Measurements from ENCODE around the gene ATP4B.

Gene ATP4B

GRCh38 chr13:113651511-113652403 is 6.2 kb downstream of the ATP4B start:
- no peak for DNase-seq (ENCODE audit: low read depth)
- no peak overlapping the region for H3K4me3 ChIP-seq (ENCODE audit: low read depth, low read length)
- no peak for TF ChIP-seq CTCF (IDR thresholded peaks at IDR 0.05; ENCODE audit: control insufficient read depth, extremely low read depth, insufficient read depth)

GRCh38 chr13:113650731-113651148 is 7.3 kb downstream of the ATP4B start:
- no peak for DNase-seq (ENCODE audit: low read depth)
- H3K4me3 ChIP-seq (ENCODE audit: low read depth, low read length), result no peak overlapping the region
- no peak for TF ChIP-seq CTCF (IDR thresholded peaks at IDR 0.05; ENCODE audit: control insufficient read depth, extremely low read depth, insufficient read depth)

- H3K4me3 ChIP-seq (ENCODE audit: low read depth, low read length), result no peak overlapping the region
- no peak for DNase-seq (ENCODE audit: low read depth)
- TF ChIP-seq CTCF (IDR thresholded peaks at IDR 0.05; ENCODE audit: control insufficient read depth, extremely low read depth, insufficient read depth), result no peak
Measured at GRCh38 chr13:113650275-113650674, 7.7 kb downstream of the ATP4B start.

GRCh38 chr13:113649212-113649611 is 8.8 kb downstream of the ATP4B start:
- no peak for DNase-seq (ENCODE audit: low read depth)
- no peak overlapping the region for H3K4me3 ChIP-seq (ENCODE audit: low read depth, low read length)
- no peak for TF ChIP-seq CTCF (IDR thresholded peaks at IDR 0.05; ENCODE audit: control insufficient read depth, extremely low read depth, insufficient read depth)

- no peak overlapping the region for H3K4me3 ChIP-seq (ENCODE audit: low read depth, low read length)
- no peak for TF ChIP-seq CTCF (IDR thresholded peaks at IDR 0.05; ENCODE audit: control insufficient read depth, extremely low read depth, insufficient read depth)
- DNase-seq (ENCODE audit: low read depth), result no peak
Measured at GRCh38 chr13:113648216-113648610, 9.8 kb downstream of the ATP4B start.

GRCh38 chr13:113647351-113648215 is 10.4 kb downstream of the ATP4B start:
- no peak overlapping the region for H3K4me3 ChIP-seq (ENCODE audit: low read depth, low read length)
- peak; percentile 77 for DNase-seq (ENCODE audit: low read depth)
- no peak for TF ChIP-seq CTCF (IDR thresholded peaks at IDR 0.05; ENCODE audit: control insufficient read depth, extremely low read depth, insufficient read depth)

Measured in LNCaP clone FGC (cell line).